SW480 (cell line): Measurements from ENCODE around the gene DDO.
"Not testable (repeated sequence)": the region's sequence is repeated elsewhere in the genome, so short reads cannot be mapped to it uniquely, and the experiment has no call there.

ENCODE experiments used
- DNase-seq: peaks from one replicate; pipeline ENCODE4 v3.0.0-alpha.2; 2016; ENCODE audit warnings: low spot score

The DDO gene

GRCh38 chr6:110366975-110367374 lies 48.4 kb downstream of the DDO start:
- DNase-seq = no peak

DNA sequence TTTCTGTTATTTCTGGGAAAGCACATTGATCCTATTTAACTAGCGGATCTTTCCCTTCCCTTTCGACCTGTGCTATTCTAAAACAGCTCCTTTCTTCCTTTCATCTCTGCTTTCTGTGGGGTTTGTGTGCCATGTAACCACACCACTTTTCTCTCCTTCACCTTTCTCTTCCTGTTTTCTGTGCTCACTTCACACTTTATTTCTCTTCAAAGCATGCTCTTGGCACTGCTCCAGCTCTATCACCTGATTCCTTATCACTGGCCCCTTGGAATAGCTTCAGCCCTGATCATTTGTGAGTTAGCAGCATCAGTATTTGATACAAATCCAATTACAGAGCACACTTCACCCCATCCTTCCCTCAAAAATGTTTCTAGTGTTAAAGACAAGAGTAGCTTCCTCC lies 49.1 kb downstream of the DDO start:
- DNase-seq = no peak

DNA sequence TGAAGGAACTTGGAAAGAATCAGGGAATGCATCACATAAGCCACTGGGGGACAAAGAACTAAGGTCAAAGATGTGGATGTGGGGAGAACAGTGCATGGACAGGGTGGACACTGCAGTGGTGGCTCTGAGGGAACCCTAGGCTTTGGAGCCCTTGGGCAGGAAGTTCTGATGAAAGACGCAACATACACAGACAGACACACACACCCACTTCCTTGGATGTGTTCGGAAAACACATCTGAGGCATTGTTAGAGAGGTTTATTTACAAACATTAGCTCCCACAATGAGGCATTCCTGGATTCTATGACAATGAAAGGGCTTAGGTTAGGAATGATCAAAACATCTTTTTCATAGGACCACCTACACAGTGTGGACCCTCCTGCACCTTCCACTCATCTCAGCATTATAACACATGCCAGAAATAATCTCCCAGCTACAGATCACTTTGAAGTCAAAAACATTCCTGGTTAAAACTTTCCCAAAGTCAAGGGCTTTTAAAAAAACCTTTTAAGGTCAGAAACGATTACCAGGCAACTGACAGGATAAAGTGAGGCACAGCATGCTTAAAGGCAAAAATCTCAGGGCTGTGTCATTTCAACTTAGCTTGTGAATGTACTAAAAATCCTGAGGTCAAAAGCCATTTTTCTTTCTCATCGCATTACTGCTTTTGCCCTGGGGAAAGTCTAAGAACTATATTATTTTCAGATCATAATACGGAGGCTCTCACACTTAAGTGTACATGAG lies 50.8 kb downstream of the DDO start:
- no peak for DNase-seq

- DNase-seq = no peak
These were observed 51.6 kb downstream of the DDO start for GRCh38 chr6:110363748-110364147.

DNA sequence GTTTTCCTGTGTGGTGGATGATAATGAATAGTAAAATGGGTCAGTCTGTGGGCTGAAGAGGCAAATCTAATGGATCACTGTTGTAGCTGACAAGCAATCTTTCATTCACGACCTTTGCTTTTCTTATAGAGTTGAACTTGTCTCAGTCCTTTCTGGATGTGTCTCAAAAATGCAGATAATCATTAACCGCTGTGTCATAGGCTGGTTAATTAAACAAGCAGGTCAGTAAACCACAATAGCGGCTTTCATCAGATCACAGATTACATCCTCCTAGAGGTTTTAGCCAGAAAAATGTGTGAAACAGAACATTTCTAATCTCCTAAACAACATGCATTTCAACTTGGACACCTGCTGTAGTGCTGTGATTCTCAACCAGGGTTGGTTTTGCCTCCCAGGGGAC lies 54.7 kb downstream of the DDO start:
- no peak for DNase-seq

GRCh38 chr6:110359556-110359955 lies 55.8 kb downstream of the DDO start:
- no peak for DNase-seq

- no peak for DNase-seq
These were observed 56.7 kb downstream of the DDO start for GRCh38 chr6:110358553-110359160.

- no peak for DNase-seq
These were observed 57.5 kb downstream of the DDO start, which contains the start of gene METTL24 for GRCh38 chr6:110357664-110358552. METTL24 (minus strand) TSS chr6:110358349; CDS start chr6:110358272, 77 bp downstream.

DNA sequence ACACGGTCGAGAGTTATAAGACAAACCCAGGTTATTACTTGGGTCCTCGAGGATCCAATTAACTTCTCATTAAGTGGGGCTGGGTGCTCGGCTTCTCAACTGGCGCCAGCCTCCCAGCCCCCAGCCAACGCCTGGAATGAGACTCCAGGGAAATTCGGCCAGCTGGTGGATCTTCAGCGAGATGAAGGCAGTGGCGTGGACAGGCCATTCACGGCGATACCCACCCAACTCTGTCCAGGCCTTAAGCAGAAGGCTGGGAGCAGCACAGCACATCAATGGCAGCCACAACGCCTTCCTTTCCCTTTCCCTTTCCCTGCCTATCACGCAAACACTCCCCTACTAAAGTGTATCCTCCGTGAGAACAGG lies 58.1 kb downstream of the DDO start:
- no peak for DNase-seq

- DNase-seq = no peak
These were observed 58.6 kb downstream of the DDO start for GRCh38 chr6:110356778-110357177.

GRCh38 chr6:110355727-110356126 lies 59.6 kb downstream of the DDO start:
- no peak for DNase-seq

DNA sequence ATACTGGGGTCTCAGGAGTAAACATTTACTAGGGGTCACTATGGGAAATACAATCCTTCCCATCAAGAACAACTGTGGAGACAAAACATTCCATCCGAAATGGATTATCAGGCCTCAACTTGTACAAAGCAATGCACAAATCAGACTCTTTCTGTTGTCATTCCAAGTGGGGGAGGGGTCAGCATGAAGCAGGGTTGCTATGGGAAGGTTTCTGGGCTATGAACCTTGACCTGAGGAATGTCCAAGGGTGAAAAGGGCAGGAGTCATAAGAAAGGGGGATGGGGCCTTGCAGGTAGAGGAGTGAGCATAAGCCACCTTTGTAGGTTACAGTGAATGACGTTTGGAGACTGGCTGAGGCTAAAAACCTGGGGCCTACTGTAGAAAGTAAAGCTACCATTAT lies 60.4 kb downstream of the DDO start:
- DNase-seq = no peak

DNA sequence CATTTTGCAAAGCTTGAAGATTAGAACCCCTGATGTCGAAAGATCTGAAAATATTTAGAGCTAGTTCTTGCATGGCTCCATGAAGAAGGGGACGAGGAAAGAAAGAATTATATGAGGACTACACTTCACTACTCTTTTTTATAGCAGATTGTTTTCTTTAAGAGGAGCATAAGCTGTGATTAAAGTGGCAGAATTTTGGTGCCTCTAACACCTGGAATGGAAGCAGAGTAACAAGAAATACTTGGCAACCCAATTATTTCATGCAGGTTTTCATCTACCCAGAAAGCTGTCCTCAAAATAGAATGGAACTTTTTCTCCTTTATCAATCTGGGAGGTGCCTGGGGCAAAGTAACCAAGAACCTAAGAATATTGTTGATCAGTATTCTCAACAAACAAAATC lies 61.2 kb downstream of the DDO start:
- DNase-seq = no peak

GRCh38 chr6:110353457-110354001 lies 61.8 kb downstream of the DDO start:
- DNase-seq = no peak

- DNase-seq = no peak
These were observed 62.7 kb downstream of the DDO start for GRCh38 chr6:110352563-110353262.

DNA sequence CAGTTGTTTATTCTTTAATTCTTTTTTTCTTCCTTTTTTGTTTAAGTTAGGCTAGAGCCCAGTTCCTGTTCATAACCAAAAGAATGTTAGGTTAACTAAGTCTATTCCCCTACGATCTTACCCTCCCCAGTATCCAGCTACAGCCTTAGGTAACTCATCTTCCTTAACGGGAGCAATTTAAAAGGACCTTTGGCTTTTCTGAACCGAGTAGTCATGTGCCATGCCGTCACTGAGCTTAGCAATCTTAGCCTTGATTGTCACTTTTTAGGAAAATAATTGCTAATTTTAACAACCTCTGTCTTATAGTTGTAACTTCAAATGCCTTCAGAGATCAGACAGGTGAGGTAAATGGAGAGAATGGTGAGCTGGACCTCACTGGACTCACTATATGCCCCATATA lies 63.4 kb downstream of the DDO start:
- DNase-seq = no peak

DNA sequence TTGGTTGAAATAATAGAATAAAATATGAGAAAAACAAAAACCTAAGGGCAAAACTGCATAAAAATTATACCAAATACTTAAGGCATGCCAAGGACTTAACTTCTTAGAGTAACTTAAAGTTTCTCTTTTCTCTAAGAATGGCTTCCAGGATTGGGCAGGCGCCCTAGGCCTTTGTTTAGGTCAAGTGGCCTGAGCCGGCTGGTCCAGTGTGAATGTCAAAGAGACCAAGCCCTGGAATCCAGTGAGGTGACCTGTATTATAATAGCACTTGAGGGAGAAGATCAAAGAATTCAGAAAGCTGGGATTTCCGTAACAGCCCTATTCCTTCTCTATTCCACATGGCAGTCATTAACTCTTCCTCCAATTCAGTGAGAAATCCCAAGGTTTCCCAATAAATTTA lies 63.8 kb downstream of the DDO start:
- no peak for DNase-seq

- not testable (repeated sequence) for DNase-seq
These were observed 64.8 kb downstream of the DDO start for GRCh38 chr6:110350593-110350992.

- DNase-seq = no peak
These were observed 66.2 kb downstream of the DDO start for GRCh38 chr6:110348961-110349690.

DNA sequence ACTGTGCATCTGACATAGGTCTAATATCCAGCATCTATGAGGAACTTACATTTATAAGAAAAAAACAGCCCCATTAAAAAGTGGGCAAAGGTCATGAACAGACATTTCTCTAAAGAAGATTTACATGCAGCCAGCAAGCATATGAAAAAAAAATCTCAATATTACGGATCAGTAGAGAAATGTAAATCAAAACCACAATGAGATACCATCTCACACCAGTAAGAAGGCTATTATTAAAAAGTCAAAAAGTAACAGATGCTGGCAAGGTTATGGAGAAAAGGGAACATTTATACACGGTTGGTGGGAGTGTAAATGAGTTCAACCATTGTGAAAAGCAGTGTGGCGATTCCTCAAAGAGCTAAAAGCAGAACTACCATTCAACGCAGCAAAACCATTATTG lies 70.3 kb downstream of the DDO start:
- DNase-seq = no peak

GRCh38 chr6:110342759-110343158 lies 72.6 kb downstream of the DDO start:
- no peak for DNase-seq
